Right ventricle myocardium inferior (tissue), 1 donor: Measurements from ENCODE around the gene AASDHPPT. TPM values are rescaled to one million over a fixed set of nuclear protein-coding genes. Genes with fewer than 3 reads are reported as not detected.

ENCODE experiments used
- ATAC-seq: fragments of 200-7000 bp; cut with Tn5 transposase; one replicate; pipeline ENCODE4 v1.9.1; 2020; ENCODE audit warnings: mild to moderate bottlenecking, moderate library complexity
- DNase-seq: peaks from one replicate; pipeline ENCODE4 v3.0.0; 2021; ENCODE audit errors: missing footprints
- intact Hi-C: fragments of 100-400 bp; cut with DNase I; formaldehyde crosslinking; loops from one replicate; pipeline ENCODE4 v1.11.0; 2022
- total RNA-seq: library from RNA; stranded (reverse); fragmentation: NEBNext Ultra II Directional; extraction: Animal tissue kit (Norgen Biotek cat#: 25700); gene quantifications from one replicate; pipeline ENCODE4 v1.2.1, GENCODE V29; 2021
- donor health status: DM: no; HTN: yes; CAD: no; lungs with severe emphysema.

AASDHPPT gene
- total RNA-seq, 1 donor from 2014 or later: 35.0 TPM

GRCh38 chr11:106137061-106137460, 59.6 kb downstream of the AASDHPPT start:
- DNase-seq (no peak), ATAC-seq (no peak)
- intact Hi-C loops: no loop called here

- intact Hi-C loops: no loop called here
- ATAC-seq: no peak
- no peak for DNase-seq
Measured at GRCh38 chr11:106137758-106138157, 60.3 kb downstream of the AASDHPPT start.

Other genes with a start within 250 kb of the AASDHPPT start
- gene MSANTD4, start 55.4 kb upstream of the AASDHPPT start, total RNA-seq: 19.2 TPM
- gene KBTBD3, start 315 bp upstream of the AASDHPPT start, total RNA-seq: 12.1 TPM